ENCODE results near the gene SCMH1.

GRCh38 chr1:41013796-41014195 lies 228.3 kb downstream of the SCMH1 start:
- no peak for TF ChIP-seq CTCF (IDR thresholded peaks at IDR 0.05; ENCODE audit: low read length)
- TF ChIP-seq EZH2 (IDR thresholded peaks at IDR 0.05; ENCODE audit: borderline replicate concordance, low read length) = no peak
